IMR-90 (cell line): ENCODE data around the gene PCID2. TPM values are rescaled to one million over a fixed set of nuclear protein-coding genes. Genes with fewer than 3 reads are reported as not detected.

Source experiments
- ATAC-seq: fragments of 200-7000 bp; cut with Tn5 transposase; 2 replicates; pipeline ENCODE4 v1.9.1; 2020; ENCODE audit warnings: low read depth, mild to moderate bottlenecking, moderate library complexity
- BruUV-seq: library from RNA; stranded (reverse); fragments of 400-500 nt; replicated peaks from 2 replicates; lab custom pipeline; 2021; lab: Mats Ljungman, UMichigan
- CTCF ChIA-PET: fragments of 300-600 bp; formaldehyde crosslinking; extraction: SDS; loops from one replicate; lab custom pipeline; 2021; ENCODE audit warnings: antibody characterized with exemption; lab: Yijun Ruan, JAX
- POLR2A ChIA-PET: fragments of 300-600 bp; sonication (Branson Sonifier 250); formaldehyde crosslinking; loops from one replicate; lab custom pipeline; 2022; ENCODE audit warnings: antibody characterized with exemption; ENCODE audit not compliant: unreplicated experiment; lab: Charles Lee
- DNase-seq: peaks from one replicate; pipeline ENCODE4 v3.0.0; 2013
- H2AFZ ChIP-seq: replicated peaks from 2 replicates; pipeline ENCODE3; 2013; ENCODE audit warnings: low read length, mild to moderate bottlenecking; ENCODE audit not compliant: poor library complexity
- H2AK5ac ChIP-seq: 2 replicates; pipeline ENCODE4 v1.6.1; 2013; ENCODE audit warnings: low read depth, low read length, inconsistent platforms
- H2AK9ac ChIP-seq: replicated peaks from 2 replicates; pipeline ENCODE3; 2013; ENCODE audit warnings: mild to moderate bottlenecking, low read depth, low read length, moderate library complexity; ENCODE audit not compliant: poor library complexity
- H2BK120ac ChIP-seq: 2 replicates; pipeline ENCODE4 v1.6.1; 2013; ENCODE audit warnings: low read depth, low read length, inconsistent platforms
- H2BK15ac ChIP-seq: 3 replicates; pipeline ENCODE4 v1.6.1; 2013; ENCODE audit warnings: low read depth, low read length, inconsistent platforms
- H2BK20ac ChIP-seq: 2 replicates; pipeline ENCODE4 v1.6.1; 2013; ENCODE audit warnings: low read depth, mild to moderate bottlenecking, inconsistent platforms, low read length, moderate library complexity
- H2BK5ac ChIP-seq: 2 replicates; pipeline ENCODE4 v1.6.1; 2013; ENCODE audit warnings: mild to moderate bottlenecking, low read depth, low read length, inconsistent platforms; ENCODE audit not compliant: poor library complexity, severe bottlenecking
- H3K14ac ChIP-seq: replicated peaks from 2 replicates; pipeline ENCODE4 v1.6.1; 2013; ENCODE audit warnings: low read depth, low read length, inconsistent platforms
- H3K18ac ChIP-seq: 2 replicates; pipeline ENCODE4 v1.6.1; 2013; ENCODE audit warnings: low read depth, low read length, control low read depth
- H3K23ac ChIP-seq: 2 replicates; pipeline ENCODE4 v1.6.1; 2013; ENCODE audit warnings: low read depth, low read length, inconsistent platforms
- H3K27ac ChIP-seq: 2 replicates; pipeline ENCODE4 v1.5.1; 2013; ENCODE audit warnings: mild to moderate bottlenecking, control low read depth, low read length; ENCODE audit not compliant: insufficient read depth
- H3K27me3 ChIP-seq: 2 replicates; pipeline ENCODE4 v1.6.1; 2013; ENCODE audit warnings: low read length; ENCODE audit not compliant: control insufficient read depth, insufficient read depth
- H3K36me3 ChIP-seq: 2 replicates; pipeline ENCODE4 v1.6.1; 2013; ENCODE audit warnings: low read length, mixed read lengths; ENCODE audit not compliant: control insufficient read depth, insufficient read depth
- H3K4ac ChIP-seq: 2 replicates; pipeline ENCODE4 v1.6.1; 2013; ENCODE audit warnings: low read depth, low read length, inconsistent platforms
- H3K4me1 ChIP-seq: 2 replicates; pipeline ENCODE4 v1.6.1; 2013; ENCODE audit warnings: low read length, mixed read lengths; ENCODE audit not compliant: control insufficient read depth, insufficient read depth
- H3K4me2 ChIP-seq: 2 replicates; pipeline ENCODE4 v1.6.1; 2013; ENCODE audit warnings: low read depth, mild to moderate bottlenecking, control low read depth, low read length, moderate library complexity
- H3K4me3 ChIP-seq: 2 replicates; pipeline ENCODE4 v1.5.1; 2013; ENCODE audit warnings: low read depth, mild to moderate bottlenecking, control low read depth, low read length, moderate library complexity; ENCODE audit not compliant: insufficient read depth
- H3K56ac ChIP-seq: 2 replicates; pipeline ENCODE4 v1.6.1; 2013; ENCODE audit warnings: low read length, inconsistent platforms; ENCODE audit not compliant: insufficient read depth; ENCODE audit errors: extremely low read depth
- H3K79me1 ChIP-seq, 2 experiments: 2 replicates each; pipeline ENCODE4 v1.6.1; 2013; ENCODE audit warnings: low read length in 2 of 2, inconsistent platforms in 1 of 2, low read depth in 1 of 2
- H3K9ac ChIP-seq: 2 replicates; pipeline ENCODE4 v1.6.1; 2013; ENCODE audit warnings: low read depth, low read length, control low read depth
- H3K9me1 ChIP-seq: 2 replicates; pipeline ENCODE4 v1.6.1; 2013; ENCODE audit warnings: low read length, inconsistent platforms; ENCODE audit not compliant: insufficient read depth
- H3K9me3 ChIP-seq: 2 replicates; pipeline ENCODE4 v1.6.1; 2013; ENCODE audit warnings: low read length; ENCODE audit not compliant: control insufficient read depth, insufficient read depth
- H4K20me1 ChIP-seq: 2 replicates; pipeline ENCODE4 v1.6.1; 2013; ENCODE audit warnings: low read length, inconsistent platforms; ENCODE audit not compliant: insufficient read depth
- H4K5ac ChIP-seq: 2 replicates; pipeline ENCODE4 v1.6.1; 2013; ENCODE audit warnings: mild to moderate bottlenecking, low read depth, low read length, control low read depth
- H4K8ac ChIP-seq, 2 experiments: 2 replicates each; pipeline ENCODE4 v1.6.1; 2013; ENCODE audit warnings: low read depth in 2 of 2, low read length in 2 of 2, control low read depth in 1 of 2, inconsistent platforms in 1 of 2
- H4K91ac ChIP-seq: 2 replicates; pipeline ENCODE4 v1.6.1; 2013; ENCODE audit warnings: low read depth, low read length, inconsistent platforms; ENCODE audit not compliant: insufficient read depth
- BHLHE40 ChIP-seq: fragments of 150-350 bp; IDR thresholded peaks from 2 replicates; pipeline ENCODE4 v1.6.1; 2016; ENCODE audit warnings: mild to moderate bottlenecking, low read depth, low read length
- CEBPB ChIP-seq: IDR thresholded peaks from 2 replicates; pipeline ENCODE4 v1.6.1; 2012; ENCODE audit warnings: low read depth, low read length, improper control_type of control experiment
- CHD1 ChIP-seq: IDR thresholded peaks from 2 replicates; pipeline ENCODE4 v1.6.1; 2012; ENCODE audit warnings: low read depth, low read length, improper control_type of control experiment
- FOS ChIP-seq: fragments of 150-350 bp; IDR thresholded peaks from 2 replicates; pipeline ENCODE4 v1.6.1; 2016; ENCODE audit warnings: low read depth, low read length
- MAFK ChIP-seq: IDR thresholded peaks from 2 replicates; pipeline ENCODE4 v1.6.1; 2012; ENCODE audit warnings: low read depth, low read length, improper control_type of control experiment
- MAZ ChIP-seq: IDR thresholded peaks from 2 replicates; pipeline ENCODE4 v1.6.1; 2012; ENCODE audit warnings: low read depth, mild to moderate bottlenecking, low read length, improper control_type of control experiment, moderate library complexity, borderline replicate concordance
- NFE2L2 ChIP-seq: fragments of 150-350 bp; IDR thresholded peaks from 2 replicates; pipeline ENCODE4 v1.6.1; 2016; ENCODE audit warnings: low read depth, mild to moderate bottlenecking, low read length
- POLR2A ChIP-seq: IDR thresholded peaks from 2 replicates; pipeline ENCODE4 v1.6.1; 2012; ENCODE audit warnings: mild to moderate bottlenecking, low read depth, low read length
- RAD21 ChIP-seq: IDR thresholded peaks from 2 replicates; pipeline ENCODE4 v1.6.1; 2012; ENCODE audit warnings: low read length, improper control_type of control experiment
- RCOR1 ChIP-seq: IDR thresholded peaks from 2 replicates; pipeline ENCODE4 v1.6.1; 2012; ENCODE audit warnings: mild to moderate bottlenecking, low read length, improper control_type of control experiment; ENCODE audit not compliant: insufficient replicate concordance
- RFX5 ChIP-seq: IDR thresholded peaks from 2 replicates; pipeline ENCODE4 v1.8.0; 2012; ENCODE audit warnings: low read depth, mild to moderate bottlenecking, low read length, moderate library complexity
- SMC3 ChIP-seq: fragments of 150-350 bp; IDR thresholded peaks from 2 replicates; pipeline ENCODE4 v1.6.1; 2016; ENCODE audit warnings: low read depth, mild to moderate bottlenecking, antibody characterized with exemption, low read length, moderate library complexity
- WGBS, 2 experiments: methylation state at CpG; one replicate each; pipeline versions ENCODE4 v1.1.5 to v1.1.7; 2013; ENCODE audit warnings: missing lambda C conversion rate in 2 of 2; ENCODE audit not compliant: insufficient read length in 1 of 2; ENCODE audit errors: extremely low coverage in 2 of 2; 5-methylcytosine and 5-hydroxymethylcytosine counted together
- dilution Hi-C: fragments of 300-500 bp; cut with HindIII; formaldehyde crosslinking; loops from one replicate; pipeline ENCODE4 v1.14.3; 2018; ENCODE audit warnings: low sequenced_read_pairs; ENCODE audit not compliant: unreplicated experiment
- in situ Hi-C: fragments of 300-500 bp; cut with MboI; formaldehyde crosslinking; loops from 3 replicates; pipeline ENCODE4 v1.14.3; 2019; ENCODE audit warnings: low sequenced_read_pairs, inconsistent platforms, mixed read lengths
- intact Hi-C: fragments of 100-400 bp; cut with micrococcal nuclease; formaldehyde crosslinking; loops from 2 replicates; pipeline ENCODE4 v1.10.0; 2022
- polyA plus RNA-seq, 3 experiments: library from polyadenylated mRNA; depleted of rRNA; stranded (reverse); fragments of >200 nt; gene quantifications; 2 replicates each; pipeline ENCODE4 v1.2.3, GENCODE V29; 2012; ENCODE audit warnings: low replicate concordance in 1 of 3
- total RNA-seq: library from RNA; depleted of rRNA; stranded (reverse); fragments of >200 nt; gene quantifications from 2 replicates; pipeline ENCODE4 v1.2.3, GENCODE V29; 2012
- TF ChIP-seq, protein P1 (sequence below): fragments of 150-350 bp; IDR thresholded peaks from 2 replicates; pipeline ENCODE4 v1.6.1; 2017; ENCODE audit warnings: mild to moderate bottlenecking, antibody characterized with exemption, low read length, low read depth
- TF ChIP-seq, protein P2 (sequence below): conservative IDR thresholded peaks from 2 replicates; pipeline ENCODE4 v1.5.1; 2012; ENCODE audit warnings: mild to moderate bottlenecking, low read depth, low read length, improper control_type of control experiment
- TF ChIP-seq, protein P3 (sequence below): fragments of 150-350 bp; IDR thresholded peaks from 2 replicates; pipeline ENCODE4 v1.6.1; 2016; ENCODE audit warnings: low read depth, mild to moderate bottlenecking, low read length, moderate library complexity, borderline replicate concordance

Gene PCID2
- total and polyA plus RNA-seq, 2 of the 4 experiments (the other 2 are of a cell fraction) = 83.5 to 90.9 TPM

DNA sequence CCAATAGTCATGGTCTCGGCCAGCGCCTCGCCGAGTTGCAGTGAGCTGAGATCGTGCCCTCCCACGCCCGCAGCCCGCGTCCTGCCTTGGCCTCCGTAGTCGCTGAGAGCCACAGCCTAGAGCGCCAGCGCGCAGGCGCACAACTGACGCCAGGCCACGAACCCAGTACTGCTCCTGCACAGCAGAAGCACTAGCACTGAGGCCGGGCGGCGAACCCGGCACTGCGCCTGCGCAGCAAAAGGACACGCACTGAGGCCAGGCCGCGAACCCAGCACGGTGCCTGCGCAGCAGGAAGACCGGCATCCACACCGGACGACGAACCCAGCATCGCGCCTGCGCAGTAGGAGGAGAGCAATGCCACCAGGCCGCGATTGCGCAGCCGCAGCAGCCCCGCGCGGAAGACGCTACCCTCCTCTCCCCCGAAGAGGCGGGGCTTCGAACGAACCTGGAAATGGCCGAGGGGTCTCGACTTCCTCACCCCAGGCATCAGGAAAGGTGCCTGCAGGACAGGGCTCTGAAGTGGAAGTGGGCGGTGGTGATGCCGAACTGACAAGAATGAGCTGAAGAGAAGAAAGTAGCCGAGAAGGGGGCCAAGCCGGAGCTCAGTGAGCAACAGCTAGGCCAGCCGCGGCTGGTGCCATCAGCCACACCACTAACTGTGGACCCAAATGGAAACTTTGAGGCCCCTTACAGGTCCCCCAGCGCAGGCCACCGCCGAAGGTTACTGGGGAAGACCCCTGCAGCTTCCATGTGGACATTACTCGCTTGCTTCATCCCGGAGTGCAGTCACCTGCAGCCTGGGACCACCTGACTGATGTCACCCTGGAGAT, 78.3 kb downstream of the PCID2 start:
- CTCF ChIA-PET = no interaction called here
- no peak overlapping the region for H2BK15ac ChIP-seq
- H4K91ac ChIP-seq = no peak overlapping the region
- dilution Hi-C loops = no loop called here
- no peak overlapping the region for H2BK120ac ChIP-seq
- peak; percentile 11; the same call in 1 of the 2 replicates for ATAC-seq
- no peak for TF ChIP-seq FOS
- no peak for TF ChIP-seq MAZ
- TF ChIP-seq RCOR1 = no peak
- TF ChIP-seq, protein P1, sequence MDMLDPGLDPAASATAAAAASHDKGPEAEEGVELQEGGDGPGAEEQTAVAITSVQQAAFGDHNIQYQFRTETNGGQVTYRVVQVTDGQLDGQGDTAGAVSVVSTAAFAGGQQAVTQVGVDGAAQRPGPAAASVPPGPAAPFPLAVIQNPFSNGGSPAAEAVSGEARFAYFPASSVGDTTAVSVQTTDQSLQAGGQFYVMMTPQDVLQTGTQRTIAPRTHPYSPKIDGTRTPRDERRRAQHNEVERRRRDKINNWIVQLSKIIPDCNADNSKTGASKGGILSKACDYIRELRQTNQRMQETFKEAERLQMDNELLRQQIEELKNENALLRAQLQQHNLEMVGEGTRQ = no peak
- no peak for TF ChIP-seq BHLHE40
- no peak for TF ChIP-seq SMC3
- TF ChIP-seq, protein P2, sequence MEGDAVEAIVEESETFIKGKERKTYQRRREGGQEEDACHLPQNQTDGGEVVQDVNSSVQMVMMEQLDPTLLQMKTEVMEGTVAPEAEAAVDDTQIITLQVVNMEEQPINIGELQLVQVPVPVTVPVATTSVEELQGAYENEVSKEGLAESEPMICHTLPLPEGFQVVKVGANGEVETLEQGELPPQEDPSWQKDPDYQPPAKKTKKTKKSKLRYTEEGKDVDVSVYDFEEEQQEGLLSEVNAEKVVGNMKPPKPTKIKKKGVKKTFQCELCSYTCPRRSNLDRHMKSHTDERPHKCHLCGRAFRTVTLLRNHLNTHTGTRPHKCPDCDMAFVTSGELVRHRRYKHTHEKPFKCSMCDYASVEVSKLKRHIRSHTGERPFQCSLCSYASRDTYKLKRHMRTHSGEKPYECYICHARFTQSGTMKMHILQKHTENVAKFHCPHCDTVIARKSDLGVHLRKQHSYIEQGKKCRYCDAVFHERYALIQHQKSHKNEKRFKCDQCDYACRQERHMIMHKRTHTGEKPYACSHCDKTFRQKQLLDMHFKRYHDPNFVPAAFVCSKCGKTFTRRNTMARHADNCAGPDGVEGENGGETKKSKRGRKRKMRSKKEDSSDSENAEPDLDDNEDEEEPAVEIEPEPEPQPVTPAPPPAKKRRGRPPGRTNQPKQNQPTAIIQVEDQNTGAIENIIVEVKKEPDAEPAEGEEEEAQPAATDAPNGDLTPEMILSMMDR = no peak
- no peak for TF ChIP-seq CEBPB
- TF ChIP-seq POLR2A = no peak
- TF ChIP-seq NFE2L2 = no peak
- no peak for TF ChIP-seq CHD1
- TF ChIP-seq RAD21 = no peak
- TF ChIP-seq, protein P3, sequence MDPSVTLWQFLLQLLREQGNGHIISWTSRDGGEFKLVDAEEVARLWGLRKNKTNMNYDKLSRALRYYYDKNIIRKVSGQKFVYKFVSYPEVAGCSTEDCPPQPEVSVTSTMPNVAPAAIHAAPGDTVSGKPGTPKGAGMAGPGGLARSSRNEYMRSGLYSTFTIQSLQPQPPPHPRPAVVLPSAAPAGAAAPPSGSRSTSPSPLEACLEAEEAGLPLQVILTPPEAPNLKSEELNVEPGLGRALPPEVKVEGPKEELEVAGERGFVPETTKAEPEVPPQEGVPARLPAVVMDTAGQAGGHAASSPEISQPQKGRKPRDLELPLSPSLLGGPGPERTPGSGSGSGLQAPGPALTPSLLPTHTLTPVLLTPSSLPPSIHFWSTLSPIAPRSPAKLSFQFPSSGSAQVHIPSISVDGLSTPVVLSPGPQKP = no peak
- TF ChIP-seq RFX5 = no peak
- no peak for TF ChIP-seq MAFK
- H2AFZ ChIP-seq = peak overlapping the region; percentile 73
- POLR2A ChIA-PET = no interaction called here
- H3K27me3 ChIP-seq = peaks cover 14% of the 10 kb centered on the region
- H4K5ac ChIP-seq = no peak overlapping the region; the same call in 1 of the 2 replicates
- H3K79me1 ChIP-seq = no peaks in the 10 kb centered on the region
- no TSS peak for BruUV-seq
- no peak overlapping the region for H3K18ac ChIP-seq
- no peak overlapping the region for H2AK5ac ChIP-seq
- no peak overlapping the region for H3K4me2 ChIP-seq
- 91% methylated on average over 10 of the region's 60 CpGs; no CpG with 5 or more reads in 1 of the 2 experiments for WGBS, 2 experiments
- H3K4me3 ChIP-seq = no peak overlapping the region
- H3K9me3 ChIP-seq = no peaks in the 10 kb centered on the region
- no peaks in the 10 kb centered on the region for H3K9me1 ChIP-seq
- H3K36me3 ChIP-seq = no peaks in the 10 kb centered on the region
- no peaks in the 10 kb centered on the region for H3K4me1 ChIP-seq
- H2AK9ac ChIP-seq = no peak overlapping the region
- H2BK20ac ChIP-seq = no peak overlapping the region
- in situ Hi-C loops = no loop called here
- intact Hi-C loops = no loop called here
- H3K27ac ChIP-seq = no peak overlapping the region
- H3K4ac ChIP-seq = no peak overlapping the region
- H2BK5ac ChIP-seq = no peak overlapping the region
- no peaks in the 10 kb centered on the region for H4K20me1 ChIP-seq
- no peak overlapping the region for H3K9ac ChIP-seq
- DNase-seq = no peak
- H4K8ac ChIP-seq = no peak overlapping the region
- H3K56ac ChIP-seq = no peak overlapping the region
- no peak overlapping the region for H3K14ac ChIP-seq
- no peak overlapping the region for H3K23ac ChIP-seq
